ENCODE measurements around the gene KCNJ16. TPM values are rescaled to one million over a fixed set of nuclear protein-coding genes. Genes with fewer than 3 reads are reported as not detected.
"Not testable (repeated sequence)": the region's sequence is repeated elsewhere in the genome, so short reads cannot be mapped to it uniquely, and the experiment has no call there.

Gene KCNJ16
- total and polyA plus RNA-seq, 2 donors (not counting 1 experiment from before 2014, with no cell fraction given) = not detected

GRCh38 chr17:70041061-70041460 lies 34.0 kb upstream of the KCNJ16 start:
- Histone ChIP-seq H3K4me3 (replicated peaks in 1 of 4; ENCODE audit: control extremely low read depth in 1 of 4, insufficient read depth in 1 of 4, low read depth in 3 of 4, low read length in 4 of 4) (peak overlapping the region in 1 of 4 experiments; percentile 24), H3K27me3 (ENCODE audit: control insufficient read depth, insufficient read depth, low read length) (no peaks in the 10 kb centered on the region), H3K27ac (ENCODE audit: insufficient read depth, low read length) (no peak overlapping the region), H3K4me1 (ENCODE audit: control insufficient read depth, extremely low read depth, insufficient read depth, low read length) (no peaks in the 10 kb centered on the region), H3K9ac (ENCODE audit: insufficient read depth, low read length) (no peak overlapping the region), H3K79me2 (ENCODE audit: control insufficient read depth, insufficient read depth, low read length) (no peaks in the 10 kb centered on the region), H2AFZ (ENCODE audit: low read length) (no peak overlapping the region), H3K36me3 (ENCODE audit: control insufficient read depth, insufficient read depth, low read length) (no peaks in the 10 kb centered on the region), H3K4me2 (ENCODE audit: extremely low read depth, insufficient read depth, low read length) (peak overlapping the region; percentile 7), H4K20me1 (ENCODE audit: control insufficient read depth, extremely low read depth, insufficient read depth, low read length) (no peaks in the 10 kb centered on the region), H3K9me3 (ENCODE audit: control insufficient read depth, insufficient read depth, low read depth, low read length) (no peaks in the 10 kb centered on the region)
- no peak for DNase-seq (ENCODE audit: low read depth in 2 of 2)
- no peak for TF ChIP-seq EZH2 (IDR thresholded peaks at IDR 0.05; ENCODE audit: low read length, missing control alignments)

GRCh38 chr17:70041540-70041939 lies 33.5 kb upstream of the KCNJ16 start:
- Histone ChIP-seq H3K9ac (ENCODE audit: insufficient read depth, low read length) (no peak overlapping the region), H2AFZ (ENCODE audit: low read length) (no peak overlapping the region)

GRCh38 chr17:70045780-70046179 lies 29.2 kb upstream of the KCNJ16 start:
- not testable (repeated sequence) for H3K27ac ChIP-seq (ENCODE audit: insufficient read depth, low read length); DNase-seq (ENCODE audit: low read depth in 2 of 2); H3K9me3 ChIP-seq (ENCODE audit: control insufficient read depth, insufficient read depth, low read depth, low read length); H3K9ac ChIP-seq (ENCODE audit: insufficient read depth, low read length); H4K20me1 ChIP-seq (ENCODE audit: control insufficient read depth, extremely low read depth, insufficient read depth, low read length); H3K79me2 ChIP-seq (ENCODE audit: control insufficient read depth, insufficient read depth, low read length); H3K36me3 ChIP-seq (ENCODE audit: control insufficient read depth, insufficient read depth, low read length); H3K27me3 ChIP-seq (ENCODE audit: control insufficient read depth, insufficient read depth, low read length); H3K4me1 ChIP-seq (ENCODE audit: control insufficient read depth, extremely low read depth, insufficient read depth, low read length); H3K4me3 ChIP-seq (replicated peaks in 1 of 4; ENCODE audit: control extremely low read depth in 1 of 4, insufficient read depth in 1 of 4, low read depth in 3 of 4, low read length in 4 of 4); H2AFZ ChIP-seq (ENCODE audit: low read length); H3K4me2 ChIP-seq (ENCODE audit: extremely low read depth, insufficient read depth, low read length)

More at GRCh38 chr17:70041540-70041939, 33.5 kb upstream of the KCNJ16 start:
- Histone ChIP-seq H3K79me2 (ENCODE audit: control insufficient read depth, insufficient read depth, low read length) (no peaks in the 10 kb centered on the region), H3K36me3 (ENCODE audit: control insufficient read depth, insufficient read depth, low read length) (no peaks in the 10 kb centered on the region), H3K27ac (ENCODE audit: insufficient read depth, low read length) (no peak overlapping the region), H4K20me1 (ENCODE audit: control insufficient read depth, extremely low read depth, insufficient read depth, low read length) (no peaks in the 10 kb centered on the region), H3K4me2 (ENCODE audit: extremely low read depth, insufficient read depth, low read length) (no peak overlapping the region), H3K27me3 (ENCODE audit: control insufficient read depth, insufficient read depth, low read length) (no peaks in the 10 kb centered on the region), H3K4me3 (replicated peaks in 1 of 4; ENCODE audit: control extremely low read depth in 1 of 4, insufficient read depth in 1 of 4, low read depth in 3 of 4, low read length in 4 of 4) (peak overlapping the region in 1 of 4 experiments; percentile 24), H3K4me1 (ENCODE audit: control insufficient read depth, extremely low read depth, insufficient read depth, low read length) (no peaks in the 10 kb centered on the region), H3K9me3 (ENCODE audit: control insufficient read depth, insufficient read depth, low read depth, low read length) (no peaks in the 10 kb centered on the region)
- DNase-seq (ENCODE audit: low read depth in 2 of 2) = peak in 1 of 2 donors; percentile 50
- TF ChIP-seq CTCF (conservative IDR thresholded peaks at IDR 0.05 in 1 of 2, IDR thresholded peaks at IDR 0.05 in 1 of 2; ENCODE audit: low read depth in 1 of 2, low read length in 2 of 2) (no peak), EZH2 (IDR thresholded peaks at IDR 0.05; ENCODE audit: low read length, missing control alignments) (no peak)

GRCh38 chr17:70047619-70048419 lies 27.2 kb upstream of the KCNJ16 start:
- DNase-seq (ENCODE audit: low read depth in 2 of 2) = peak; percentile 5 to 45
- Histone ChIP-seq H3K36me3 (ENCODE audit: control insufficient read depth, insufficient read depth, low read length) (no peaks in the 10 kb centered on the region), H3K4me3 (replicated peaks in 1 of 4; ENCODE audit: control extremely low read depth in 1 of 4, insufficient read depth in 1 of 4, low read depth in 3 of 4, low read length in 4 of 4) (no peak overlapping the region), H4K20me1 (ENCODE audit: control insufficient read depth, extremely low read depth, insufficient read depth, low read length) (no peaks in the 10 kb centered on the region), H3K9ac (ENCODE audit: insufficient read depth, low read length) (no peak overlapping the region), H2AFZ (ENCODE audit: low read length) (no peak overlapping the region), H3K27ac (ENCODE audit: insufficient read depth, low read length) (no peak overlapping the region), H3K4me1 (ENCODE audit: control insufficient read depth, extremely low read depth, insufficient read depth, low read length) (no peaks in the 10 kb centered on the region), H3K27me3 (ENCODE audit: control insufficient read depth, insufficient read depth, low read length) (no peaks in the 10 kb centered on the region), H3K9me3 (ENCODE audit: control insufficient read depth, insufficient read depth, low read depth, low read length) (no peaks in the 10 kb centered on the region), H3K4me2 (ENCODE audit: extremely low read depth, insufficient read depth, low read length) (no peak overlapping the region), H3K79me2 (ENCODE audit: control insufficient read depth, insufficient read depth, low read length) (no peaks in the 10 kb centered on the region)
- TF ChIP-seq EZH2 (IDR thresholded peaks at IDR 0.05; ENCODE audit: low read length, missing control alignments) = no peak
- no peak for TF ChIP-seq CTCF (conservative IDR thresholded peaks at IDR 0.05 in 1 of 2, IDR thresholded peaks at IDR 0.05 in 1 of 2; ENCODE audit: low read depth in 1 of 2, low read length in 2 of 2)
